HepG2 (cell line): ENCODE results near the gene COLEC12. TPM values are rescaled to one million over a fixed set of nuclear protein-coding genes. Genes with fewer than 3 reads are reported as not detected.

Experiments used
- ATAC-seq: fragments of 200-7000 bp; cut with Tn5 transposase; 3 replicates; pipeline ENCODE4 v1.9.1; 2020; ENCODE audit warnings: mild to moderate bottlenecking, moderate library complexity
- BruUV-seq: library from RNA; stranded (reverse); fragments of 400-500 nt; replicated peaks from 2 replicates; lab custom pipeline; 2021; lab: Mats Ljungman, UMichigan
- CTCF ChIA-PET: fragments of 300-600 bp; formaldehyde crosslinking; extraction: SDS; loops from one replicate; lab custom pipeline; 2021; ENCODE audit warnings: low total read pairs, inconsistent platforms, low intra/inter-chr PET ratio; lab: Yijun Ruan, JAX
- POLR2A ChIA-PET: fragments of 350-600 bp; sonication (Branson Sonifier 250); formaldehyde crosslinking; loops from one replicate; lab custom pipeline; 2020; ENCODE audit warnings: antibody characterized with exemption, inconsistent platforms; lab: Yijun Ruan, JAX
- DNase-seq: peaks from one replicate; pipeline ENCODE4 v3.0.0-alpha.2; 2015; ENCODE audit warnings: low spot score
- FAIRE-seq: peaks from 3 replicates; lab custom pipeline; 2011; peaks lifted over from hg19 to GRCh38; lab: Jason Lieb, UNC
- H2AFZ ChIP-seq: one replicate; pipeline ENCODE4 v1.6.1; 2011; ENCODE audit warnings: low read length, inconsistent platforms
- H3K27ac ChIP-seq: fragments of 300-600 bp; 3 replicates; pipeline ENCODE4 v1.8.0; 2011; ENCODE audit warnings: mixed run types, mild to moderate bottlenecking, mixed read lengths, low read length, inconsistent platforms; ENCODE audit not compliant: insufficient read depth; ENCODE audit errors: extremely low read length
- H3K27me3 ChIP-seq, 2 experiments: fragments of 200-600 bp in 1 of 2; 2 replicates in 1 of 2; 3 replicates in 1 of 2; pipeline versions ENCODE4 v1.6.0 to v1.8.0; 2011; ENCODE audit warnings: low read length in 2 of 2, mild to moderate bottlenecking in 2 of 2, moderate library complexity in 2 of 2, inconsistent platforms in 1 of 2; ENCODE audit not compliant: insufficient read depth in 2 of 2, control insufficient read depth in 1 of 2
- H3K36me3 ChIP-seq, 2 experiments: fragments of 200-600 bp in 1 of 2; replicated peaks in 1 of 2; 2 replicates in 1 of 2; 3 replicates in 1 of 2; pipeline versions ENCODE4 v1.5.1 to v1.8.0; 2011; ENCODE audit warnings: low read length in 2 of 2, inconsistent platforms in 1 of 2; ENCODE audit not compliant: insufficient read depth in 2 of 2, control insufficient read depth in 1 of 2
- H3K4me1 ChIP-seq: 2 replicates; pipeline ENCODE4 v1.5.1; 2012; ENCODE audit warnings: low read length, inconsistent platforms; ENCODE audit not compliant: insufficient read depth
- H3K4me2 ChIP-seq: 2 replicates; pipeline ENCODE4 v1.6.0; 2011; ENCODE audit warnings: low read depth, low read length, inconsistent platforms
- H3K4me3 ChIP-seq, 3 experiments: fragments of 200-600 bp in 1 of 3; sonication (generic), shearing (Covaris generic) in 1 of 3; replicated peaks in 1 of 3; 2 replicates each; pipeline ENCODE4 v1.5.1; 2011 to 2016; ENCODE audit warnings: low read length in 3 of 3, inconsistent platforms in 2 of 3, low read depth in 2 of 3, mild to moderate bottlenecking in 2 of 3, control low read depth in 1 of 3, mixed read lengths in 1 of 3; ENCODE audit not compliant: insufficient read depth in 1 of 3
- H3K79me2 ChIP-seq: one replicate; pipeline ENCODE4 v1.6.1; 2011; ENCODE audit warnings: low read length, inconsistent platforms; ENCODE audit not compliant: insufficient read depth
- H3K9ac ChIP-seq: 2 replicates; pipeline ENCODE4 v1.6.0; 2011; ENCODE audit warnings: mild to moderate bottlenecking, low read depth, low read length, inconsistent platforms; ENCODE audit not compliant: insufficient read depth
- H3K9me3 ChIP-seq: 2 replicates; pipeline ENCODE4 v1.5.1; 2012; ENCODE audit warnings: mild to moderate bottlenecking, low read length
- H4K20me1 ChIP-seq: 2 replicates; pipeline ENCODE4 v1.6.0; 2011; ENCODE audit warnings: inconsistent platforms, mild to moderate bottlenecking, low read length, moderate library complexity; ENCODE audit not compliant: insufficient read depth
- FOXK2 ChIP-seq: fragments of 450-650 bp; IDR thresholded peaks from 2 replicates; pipeline ENCODE4 v1.6.1; 2016
- HOXA9 ChIP-seq: sonication (generic); formaldehyde crosslinking; IDR thresholded peaks from 2 replicates; pipeline ENCODE4 v1.8.1; 2022; ENCODE audit warnings: missing genetic modification reagents, mild to moderate bottlenecking, moderate library complexity, borderline replicate concordance
- PHB2 ChIP-seq: fragments of 450-650 bp; IDR thresholded peaks from 2 replicates; pipeline ENCODE4 v1.6.1; 2018; ENCODE audit not compliant: partially characterized antibody
- PRDM15 ChIP-seq: sonication (generic); formaldehyde crosslinking; IDR thresholded peaks from 2 replicates; pipeline ENCODE4 v1.4.0; 2020; ENCODE audit warnings: missing genetic modification reagents
- ZNF737 ChIP-seq: sonication (generic); formaldehyde crosslinking; IDR thresholded peaks from 2 replicates; pipeline ENCODE4 v1.5.0; 2020; ENCODE audit warnings: missing genetic modification reagents, mild to moderate bottlenecking, borderline replicate concordance
- ZNF768 ChIP-seq: sonication (generic); formaldehyde crosslinking; IDR thresholded peaks from 2 replicates; pipeline ENCODE4 v1.4.0; 2020; ENCODE audit warnings: missing genetic modification reagents
- WGBS: methylation state at CpG from one replicate; pipeline ENCODE4 v1.1.6; 2017; ENCODE audit warnings: low lambda C conversion rate; 5-methylcytosine and 5-hydroxymethylcytosine counted together
- in situ Hi-C: cut with HindIII; loops from 2 replicates; pipeline ENCODE4 v1.10.0; 2017; ENCODE audit warnings: low pct_unique_long_range_greater_than_20kb; ENCODE audit not compliant: extremely low pct_ligation_motif_present
- intact Hi-C: fragments of 100-400 bp; cut with micrococcal nuclease; formaldehyde crosslinking; loops from one replicate; pipeline ENCODE4 v1.10.0; 2022; ENCODE audit not compliant: unreplicated experiment
- polyA plus RNA-seq, 8 experiments: library from polyadenylated mRNA; depleted of rRNA in 3 of 8; stranded (reverse) in 7 of 8; unstranded in 1 of 8; fragments of >200 nt; fragmentation: Illumina TruSeq in 4 of 8; extraction: Trizol in 4 of 8; gene quantifications; 2 replicates each; pipeline versions ENCODE4 v1.2.1 to v1.2.3, GENCODE V29; 2011 to 2016; ENCODE audit warnings: low read depth in 4 of 8, missing spikeins in 1 of 8, mixed read lengths in 1 of 8; ENCODE audit not compliant: insufficient read depth in 1 of 8
- total RNA-seq, 5 experiments: library from RNA; depleted of rRNA; stranded (reverse); fragments of >200 nt; fragmentation: Illumina TruSeq; extraction: Trizol; gene quantifications; 2 replicates each; pipeline ENCODE4 v1.2.3, GENCODE V29; 2016; ENCODE audit warnings: low read depth in 1 of 5
- TF ChIP-seq, protein P1 (sequence below): sonication (generic); formaldehyde crosslinking; IDR thresholded peaks from 2 replicates; pipeline ENCODE4 v1.4.0; 2020; ENCODE audit warnings: missing genetic modification reagents

The COLEC12 gene
- total and polyA plus RNA-seq, 2 of the 13 experiments (the other 11 are each of a cell fraction or from before 2014, with no cell fraction given) = 0.02 to 0.11 TPM

GRCh38 chr18:432791-433190 lies 67.7 kb downstream of the COLEC12 start:
- no peaks in the 10 kb centered on the region for H3K9me3 ChIP-seq
- WGBS = 52% methylated on average over 4 of the region's 4 CpGs
- in situ Hi-C loops = no loop called here
- no peaks in the 10 kb centered on the region for H3K79me2 ChIP-seq
- no peaks in the 10 kb centered on the region for H4K20me1 ChIP-seq
- TF ChIP-seq PHB2 (no peak), FOXK2 (no peak), HOXA9 (no peak), ZNF737 (CRISPR knock-in tag) (no peak), PRDM15 (CRISPR knock-in tag) (no peak), ZNF768 (no peak)
- TF ChIP-seq, protein P1, sequence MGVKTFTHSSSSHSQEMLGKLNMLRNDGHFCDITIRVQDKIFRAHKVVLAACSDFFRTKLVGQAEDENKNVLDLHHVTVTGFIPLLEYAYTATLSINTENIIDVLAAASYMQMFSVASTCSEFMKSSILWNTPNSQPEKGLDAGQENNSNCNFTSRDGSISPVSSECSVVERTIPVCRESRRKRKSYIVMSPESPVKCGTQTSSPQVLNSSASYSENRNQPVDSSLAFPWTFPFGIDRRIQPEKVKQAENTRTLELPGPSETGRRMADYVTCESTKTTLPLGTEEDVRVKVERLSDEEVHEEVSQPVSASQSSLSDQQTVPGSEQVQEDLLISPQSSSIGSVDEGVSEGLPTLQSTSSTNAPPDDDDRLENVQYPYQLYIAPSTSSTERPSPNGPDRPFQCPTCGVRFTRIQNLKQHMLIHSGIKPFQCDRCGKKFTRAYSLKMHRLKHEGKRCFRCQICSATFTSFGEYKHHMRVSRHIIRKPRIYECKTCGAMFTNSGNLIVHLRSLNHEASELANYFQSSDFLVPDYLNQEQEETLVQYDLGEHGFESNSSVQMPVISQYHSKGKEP = no peak
- no peak overlapping the region for H2AFZ ChIP-seq
- no peak for DNase-seq
- H3K36me3 ChIP-seq = no peaks in the 10 kb centered on the region
- BruUV-seq = no TSS peak
- ChIA-PET CTCF (no interaction called here), POLR2A (no interaction called here)
- H3K9ac ChIP-seq = no peak overlapping the region
- intact Hi-C loops = no loop called here
- no peak overlapping the region for H3K4me3 ChIP-seq
- no peak for FAIRE-seq
- no peak for ATAC-seq
- H3K4me1 ChIP-seq = no peaks in the 10 kb centered on the region
- H3K27ac ChIP-seq = no peak overlapping the region
- H3K27me3 ChIP-seq = no peaks in the 10 kb centered on the region; a peak in 2 of 5 replicates
- H3K4me2 ChIP-seq = no peak overlapping the region
